GF-D8 (cell line): ENCODE data around the gene ABLIM2.

Experiments used
- DNase-seq: peaks from one replicate; lab custom pipeline; 2025; lab: John Stamatoyannopoulos, UW

The ABLIM2 gene

GRCh38 chr4:8192748-8193738 lies 34.4 kb upstream of the ABLIM2 start:
- DNase-seq, result peak; percentile 39

DNA sequence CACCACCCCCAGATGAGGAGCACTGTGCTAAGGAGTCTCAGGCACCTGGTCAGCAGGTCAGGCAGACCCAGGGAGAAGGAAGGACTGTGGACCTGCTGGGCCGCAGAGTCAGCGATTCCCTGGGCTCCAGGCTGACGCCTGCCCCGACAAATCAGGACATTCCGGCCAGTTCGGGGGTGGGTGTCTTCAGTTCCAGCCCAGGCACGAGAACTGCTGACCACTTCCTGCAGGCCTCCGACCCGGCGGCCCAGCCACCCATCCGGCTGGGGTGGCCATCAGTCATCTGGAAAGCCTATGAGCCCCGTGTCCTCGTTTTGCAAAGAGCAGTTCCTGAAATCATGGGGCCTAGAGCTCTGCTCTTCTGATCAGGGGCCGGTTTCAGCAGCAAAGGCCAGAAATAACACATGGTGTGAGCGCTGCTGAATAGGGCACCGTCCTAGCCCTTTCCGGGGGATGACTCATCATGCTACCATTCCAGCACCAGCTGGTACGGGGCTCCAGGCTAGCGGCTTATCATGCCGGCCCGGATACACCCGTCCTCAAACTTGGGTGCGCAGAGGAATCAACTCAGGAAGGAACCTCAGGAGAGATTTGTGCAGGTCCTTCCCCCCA lies 32.6 kb upstream of the ABLIM2 start:
- DNase-seq, result peak; percentile 19

DNA sequence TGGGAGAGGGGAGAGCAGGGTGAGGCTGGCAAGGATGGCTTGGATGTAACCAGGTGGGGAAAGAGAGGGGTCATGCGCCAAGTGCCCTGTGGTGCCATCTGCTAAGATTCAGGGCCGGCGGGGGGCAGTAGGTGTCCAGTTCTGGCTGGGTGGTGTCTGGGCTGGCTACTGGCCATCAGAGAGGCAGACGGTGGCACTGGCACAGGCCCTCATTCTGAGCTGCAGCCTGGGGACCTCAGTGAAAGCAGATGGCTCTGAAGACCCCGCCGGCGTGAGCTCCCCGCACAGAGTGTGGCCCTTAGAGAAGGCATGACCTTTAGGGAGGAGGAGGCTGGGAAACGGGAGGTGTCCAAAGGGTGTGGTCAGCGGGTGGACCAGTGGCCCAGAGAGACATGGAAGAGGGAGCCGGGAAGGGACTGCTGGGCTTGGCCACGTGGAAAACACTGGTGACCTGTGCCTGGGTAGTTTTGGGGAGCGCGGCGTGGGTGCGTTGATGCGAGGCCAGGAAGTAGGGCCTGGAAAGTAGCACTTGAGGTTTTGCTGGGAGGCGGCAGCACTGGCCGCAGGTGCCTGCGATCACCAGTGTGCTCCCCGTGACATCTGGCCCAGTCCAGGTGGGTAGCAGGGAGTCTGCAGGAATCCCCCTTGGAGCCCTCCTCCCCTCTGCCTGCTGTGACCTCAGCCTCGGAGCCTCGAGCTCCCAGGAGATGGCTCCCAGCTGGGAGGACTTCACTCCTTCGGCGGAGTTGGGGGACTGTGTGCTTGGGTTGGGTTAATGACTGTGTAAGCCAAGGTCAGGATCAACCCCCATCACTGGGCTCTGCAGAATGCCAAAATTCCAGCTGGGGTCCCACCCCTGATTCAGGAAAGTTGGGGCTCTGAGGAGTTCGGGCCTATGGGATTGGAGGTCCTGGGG lies 31.2 kb upstream of the ABLIM2 start:
- DNase-seq, result no peak

- no peak for DNase-seq
Observed at GRCh38 chr4:8188743-8189550, 30.3 kb upstream of the ABLIM2 start.

GRCh38 chr4:8188085-8188484 lies 29.5 kb upstream of the ABLIM2 start:
- no peak for DNase-seq

DNA sequence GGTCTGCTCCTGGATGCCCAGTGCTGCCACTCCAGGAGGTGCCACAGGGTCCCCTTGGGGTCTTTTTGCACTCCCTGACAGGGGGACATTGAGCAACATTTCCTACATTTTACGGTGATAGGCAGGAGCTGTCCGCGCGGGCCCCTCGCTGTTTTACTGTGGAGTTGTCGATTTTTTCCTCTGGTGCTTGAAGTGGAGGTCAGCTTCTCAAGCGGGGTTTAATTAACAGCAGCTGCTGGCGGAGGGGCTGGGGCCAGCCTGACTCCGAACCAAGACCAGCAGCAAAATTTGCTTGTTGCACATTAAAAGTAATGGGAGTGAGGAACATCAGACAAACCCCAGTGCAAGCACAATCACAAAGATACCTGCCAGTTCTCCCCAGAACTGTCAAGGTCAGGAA lies 27.3 kb upstream of the ABLIM2 start:
- no peak for DNase-seq

DNA sequence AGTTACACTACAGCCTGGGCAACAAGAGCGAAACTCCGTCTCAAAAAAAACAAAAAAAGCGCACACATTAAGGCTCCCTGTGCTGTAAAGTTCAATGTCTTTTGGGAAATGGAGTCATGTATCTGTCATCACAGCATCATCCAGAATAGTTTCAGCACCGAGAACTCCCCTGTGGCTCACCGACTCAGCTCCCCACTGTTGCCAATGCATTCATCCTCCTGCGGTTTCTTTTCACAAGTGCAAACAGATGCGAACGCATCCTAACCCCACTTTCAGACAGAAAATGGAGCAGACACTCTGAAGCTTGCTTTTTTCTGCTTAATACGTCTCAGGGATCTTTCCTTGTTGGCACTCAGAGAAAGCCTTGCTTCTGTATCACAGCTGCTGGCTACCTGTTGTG lies 26.7 kb upstream of the ABLIM2 start:
- no peak for DNase-seq

GRCh38 chr4:8184061-8184460 lies 25.4 kb upstream of the ABLIM2 start:
- DNase-seq, result no peak

DNA sequence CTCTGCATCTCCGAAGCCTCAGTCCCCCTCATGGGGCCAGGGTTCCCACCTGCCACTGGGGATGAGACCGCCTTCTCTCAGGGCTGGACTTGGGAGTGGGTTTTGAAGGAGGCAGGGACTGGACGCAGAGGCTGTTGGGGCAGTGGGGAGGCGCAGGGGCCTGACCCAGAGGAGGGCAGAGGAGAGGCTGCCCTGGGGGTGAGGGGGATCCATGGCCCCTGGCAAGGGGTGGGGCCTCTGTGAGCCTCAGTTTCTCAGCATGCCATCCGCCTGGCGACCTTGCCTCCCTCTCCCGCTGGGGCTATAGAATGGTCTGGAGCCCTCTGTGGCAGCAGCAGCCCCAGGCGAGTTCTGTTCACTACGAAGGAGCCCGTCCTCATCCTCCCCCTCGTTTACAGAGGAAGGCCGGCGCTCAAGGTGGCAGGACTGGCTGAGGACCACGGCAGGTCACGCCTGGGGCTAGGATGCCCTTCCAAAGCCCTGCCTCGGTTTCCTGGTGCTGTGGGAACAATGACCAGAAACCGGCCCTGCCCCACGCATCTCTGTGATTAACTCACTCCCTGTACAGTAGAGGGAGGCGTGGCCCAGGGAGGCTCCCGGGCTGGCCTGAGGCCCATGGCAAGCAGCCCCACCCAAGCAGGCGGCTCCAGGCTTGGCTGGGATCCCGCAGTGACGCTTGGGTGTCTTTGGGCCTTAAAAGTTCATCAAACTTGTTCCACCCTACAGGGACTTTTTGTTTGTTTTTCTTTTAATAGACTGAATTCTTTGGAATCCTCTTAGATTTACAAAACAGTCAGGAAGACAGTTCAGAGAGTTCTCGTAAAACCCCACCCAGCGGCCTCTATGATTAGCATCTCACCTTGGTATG lies 24.5 kb upstream of the ABLIM2 start:
- no peak for DNase-seq

- no peak for DNase-seq
Observed at GRCh38 chr4:8182294-8182693, 23.7 kb upstream of the ABLIM2 start.

GRCh38 chr4:8181844-8182243 lies 23.2 kb upstream of the ABLIM2 start:
- no peak for DNase-seq

DNA sequence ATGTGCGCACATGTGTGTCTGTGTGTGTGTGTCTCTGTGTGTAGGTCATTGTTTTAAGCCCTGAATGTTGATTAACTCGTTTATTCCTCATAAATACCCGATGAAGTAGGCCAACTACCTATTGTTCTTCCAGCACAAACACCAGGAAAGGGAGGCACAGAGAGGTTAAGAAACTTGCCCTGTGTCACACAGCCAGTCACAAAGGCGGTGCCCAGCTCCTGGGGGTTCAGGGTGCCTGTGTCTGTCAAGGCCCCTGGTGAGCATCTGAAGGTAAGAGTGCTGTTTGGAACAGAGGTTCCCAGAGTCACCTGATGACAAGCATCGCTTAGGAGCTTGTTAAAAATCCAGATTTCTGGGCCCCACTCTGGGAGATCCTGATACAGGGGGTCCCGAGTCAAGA lies 22.5 kb upstream of the ABLIM2 start:
- DNase-seq, result no peak

DNA sequence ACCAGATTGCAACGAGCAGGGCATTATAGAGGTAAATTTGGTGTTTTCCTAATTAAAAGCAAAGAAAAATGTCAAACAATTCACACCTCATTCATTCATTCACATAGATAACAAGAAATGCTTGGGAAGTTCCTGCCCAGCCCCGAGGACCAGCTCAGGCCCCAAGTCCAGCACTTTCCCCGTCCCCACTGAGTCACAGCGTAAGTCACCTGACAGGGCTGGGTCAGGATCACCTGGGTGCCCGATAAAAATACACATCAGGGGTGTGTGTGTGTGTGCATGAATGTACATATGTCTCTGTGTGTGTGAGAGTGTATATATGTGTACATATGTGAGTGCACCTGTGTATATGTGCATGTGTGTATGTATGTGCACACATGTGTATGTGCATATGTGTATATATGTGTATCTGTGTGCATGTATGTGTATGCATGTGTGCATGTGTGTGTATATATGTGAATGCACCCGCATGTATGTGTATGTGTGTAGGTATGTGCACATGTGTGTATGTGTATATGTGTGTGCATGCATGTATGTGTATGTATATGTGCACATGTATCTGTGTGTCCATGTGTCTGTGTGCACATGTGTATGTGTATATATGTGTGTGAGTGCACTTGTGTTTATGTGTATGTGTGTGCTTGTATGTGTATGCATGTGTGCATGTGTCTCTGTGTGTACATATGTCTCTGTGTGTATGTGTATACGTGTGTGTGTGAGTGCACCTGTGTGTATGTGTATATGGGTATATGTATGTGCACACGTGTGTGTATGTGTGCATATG lies 21.9 kb upstream of the ABLIM2 start:
- no peak for DNase-seq

GRCh38 chr4:8179771-8180170 lies 21.2 kb upstream of the ABLIM2 start:
- DNase-seq, result no peak

- DNase-seq, result no peak
Observed at GRCh38 chr4:8179074-8179473, 20.5 kb upstream of the ABLIM2 start.

DNA sequence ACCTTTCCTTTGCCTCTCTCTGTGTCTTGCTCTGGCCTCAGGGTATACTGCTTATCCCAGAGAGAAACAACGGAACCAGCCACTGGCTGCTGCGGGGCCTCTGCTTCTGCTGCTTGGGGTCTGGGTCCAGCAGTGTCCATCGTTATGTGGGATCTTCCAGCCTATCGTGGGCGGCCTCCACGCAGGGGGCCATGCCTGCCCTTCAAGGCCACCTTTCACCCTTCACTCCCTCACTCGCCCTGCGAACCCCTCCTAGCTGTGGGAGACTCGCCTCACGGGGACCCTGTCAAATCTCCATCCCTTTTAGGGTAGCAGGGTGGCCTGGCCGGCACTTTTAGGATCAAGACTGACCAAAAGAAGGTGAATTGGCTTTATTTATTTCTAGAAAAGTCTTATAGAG lies 19.3 kb upstream of the ABLIM2 start:
- no peak for DNase-seq

- DNase-seq, result no peak
Observed at GRCh38 chr4:8177552-8177951, 18.9 kb upstream of the ABLIM2 start.

GRCh38 chr4:8176547-8177399 lies 18.2 kb upstream of the ABLIM2 start:
- DNase-seq, result peak; percentile 26

- no peak for DNase-seq
Observed at GRCh38 chr4:8175686-8176085, 17.1 kb upstream of the ABLIM2 start.
